WTC11 (cell line): ENCODE results near the gene INPP4A. TPM values are rescaled to one million over a fixed set of nuclear protein-coding genes. Genes with fewer than 3 reads are reported as not detected.

Experiments
- ATAC-seq: fragments of 200-7000 bp; cut with Tn5 transposase; 2 replicates; pipeline ENCODE4 v1.10.0; 2021; ENCODE audit warnings: mild to moderate bottlenecking, moderate library complexity
- CTCF ChIA-PET: fragments of 300-600 bp; sonication (Branson Sonifier 250); formaldehyde crosslinking; loops from one replicate; lab custom pipeline; 2021; ENCODE audit warnings: antibody characterized with exemption; lab: Charles Lee
- POLR2A ChIA-PET: fragments of 350-600 bp; sonication (Branson Sonifier 250); formaldehyde crosslinking; loops from one replicate; lab custom pipeline; 2021; ENCODE audit warnings: antibody characterized with exemption; lab: Charles Lee
- DNase-seq: peaks from one replicate; pipeline ENCODE4 v3.0.0; 2021; ENCODE audit warnings: low spot score
- H3K27ac Mint-ChIP-seq: 2 replicates; pipeline ENCODE4 v1.8.0; 2021; ENCODE audit warnings: mixed read lengths
- H3K27me3 Mint-ChIP-seq: 2 replicates; pipeline ENCODE4 v1.8.0; 2021; ENCODE audit warnings: low read depth, mild to moderate bottlenecking, moderate library complexity, mixed read lengths
- H3K36me3 Mint-ChIP-seq: 2 replicates; pipeline ENCODE4 v1.8.0; 2021; ENCODE audit warnings: mixed read lengths
- H3K4me1 Mint-ChIP-seq: 2 replicates; pipeline ENCODE4 v1.8.0; 2022; ENCODE audit warnings: mixed read lengths
- H3K4me3 Mint-ChIP-seq: 2 replicates; pipeline ENCODE4 v1.8.0; 2021; ENCODE audit warnings: mild to moderate bottlenecking, moderate library complexity, mixed read lengths
- H3K9me3 Mint-ChIP-seq: 2 replicates; pipeline ENCODE4 v1.8.0; 2021; ENCODE audit warnings: mixed read lengths
- ATF1 ChIP-seq: sonication (generic); formaldehyde crosslinking; IDR thresholded peaks from 2 replicates; pipeline ENCODE4 v1.8.1; 2023; ENCODE audit warnings: mild to moderate bottlenecking, moderate library complexity, missing genetic modification reagents
- CREM ChIP-seq: sonication (generic); formaldehyde crosslinking; IDR thresholded peaks from 2 replicates; pipeline ENCODE4 v1.8.1; 2022; ENCODE audit warnings: mild to moderate bottlenecking, missing genetic modification reagents, moderate library complexity
- GRHL2 ChIP-seq: fragments of 250-450 bp; sonication (Bioruptor Pico); IDR thresholded peaks from 2 replicates; pipeline ENCODE4 v1.8.0; 2022; ENCODE audit warnings: mild to moderate bottlenecking, moderate library complexity; ENCODE audit not compliant: insufficient replicate concordance, severe bottlenecking
- HMGA2 ChIP-seq: fragments of 250-450 bp; sonication (Bioruptor Pico); IDR thresholded peaks from 2 replicates; pipeline ENCODE4 v1.4.0; 2021; ENCODE audit warnings: mild to moderate bottlenecking, moderate library complexity
- MXD4 ChIP-seq: fragments of 250-450 bp; sonication (Bioruptor Pico); IDR thresholded peaks from 2 replicates; pipeline ENCODE4 v1.8.0; 2021; ENCODE audit warnings: mild to moderate bottlenecking, moderate library complexity, borderline replicate concordance
- NFATC4 ChIP-seq: fragments of 250-450 bp; sonication (Bioruptor Pico); IDR thresholded peaks from 2 replicates; pipeline ENCODE4 v1.9.0; 2021; ENCODE audit warnings: mild to moderate bottlenecking
- NR1H2 ChIP-seq: sonication (generic); formaldehyde crosslinking; IDR thresholded peaks from 2 replicates; pipeline ENCODE4 v1.9.0; 2021; ENCODE audit warnings: mild to moderate bottlenecking, moderate library complexity, missing genetic modification reagents
- TCF7 ChIP-seq: sonication (generic); formaldehyde crosslinking; IDR thresholded peaks from 2 replicates; pipeline ENCODE4 v1.8.0; 2022; ENCODE audit warnings: mild to moderate bottlenecking, low read depth, missing genetic modification reagents, moderate library complexity
- TP53 ChIP-seq: sonication (generic); formaldehyde crosslinking; IDR thresholded peaks from 2 replicates; pipeline ENCODE4 v1.8.1; 2023; ENCODE audit warnings: mild to moderate bottlenecking, missing genetic modification reagents
- ZNF232 ChIP-seq: sonication (generic); formaldehyde crosslinking; IDR thresholded peaks from 2 replicates; pipeline ENCODE4 v1.8.0; 2022; ENCODE audit warnings: mild to moderate bottlenecking, missing genetic modification reagents
- ZNF317 ChIP-seq: sonication (generic); formaldehyde crosslinking; IDR thresholded peaks from 2 replicates; pipeline ENCODE4 v1.8.1; 2023; ENCODE audit warnings: low read depth, mild to moderate bottlenecking, moderate library complexity, missing genetic modification reagents, borderline replicate concordance
- total RNA-seq: library from RNA; stranded (reverse); gene quantifications from 3 replicates; pipeline ENCODE4 v1.2.3, GENCODE V29; 2021
- TF ChIP-seq, protein P1 (sequence below): sonication (generic); formaldehyde crosslinking; IDR thresholded peaks from 2 replicates; pipeline ENCODE4 v1.8.1; 2023; ENCODE audit warnings: mild to moderate bottlenecking, moderate library complexity, missing genetic modification reagents
- TF ChIP-seq, protein P2 (sequence below): sonication (generic); formaldehyde crosslinking; IDR thresholded peaks from 2 replicates; pipeline ENCODE4 v1.8.1; 2023; ENCODE audit warnings: mild to moderate bottlenecking, missing genetic modification reagents, moderate library complexity
- TF ChIP-seq, protein P3 (sequence below): sonication (generic); formaldehyde crosslinking; IDR thresholded peaks from 2 replicates; pipeline ENCODE4 v1.8.1; 2023; ENCODE audit warnings: mild to moderate bottlenecking, missing genetic modification reagents
- TF ChIP-seq, protein P4 (sequence below): sonication (generic); formaldehyde crosslinking; IDR thresholded peaks from 2 replicates; pipeline ENCODE4 v1.8.1; 2022; ENCODE audit warnings: low read depth, missing genetic modification reagents, borderline replicate concordance
- TF ChIP-seq, protein P5 (sequence below): fragments of 250-450 bp; sonication (Bioruptor Pico); IDR thresholded peaks from 2 replicates; pipeline ENCODE4 v2.1.2; 2022; ENCODE audit warnings: mild to moderate bottlenecking, moderate library complexity
- TF ChIP-seq, protein P6 (sequence below): sonication (generic); formaldehyde crosslinking; IDR thresholded peaks from 2 replicates; pipeline ENCODE4 v1.8.0; 2022; ENCODE audit warnings: mild to moderate bottlenecking, missing genetic modification reagents
- TF ChIP-seq, protein P7 (sequence below): sonication (generic); formaldehyde crosslinking; IDR thresholded peaks from 2 replicates; pipeline ENCODE4 v1.8.0; 2022; ENCODE audit warnings: mild to moderate bottlenecking, missing genetic modification reagents

INPP4A gene
- total RNA-seq, 1 experiment from 2014 or later: 38.3 TPM

DNA sequence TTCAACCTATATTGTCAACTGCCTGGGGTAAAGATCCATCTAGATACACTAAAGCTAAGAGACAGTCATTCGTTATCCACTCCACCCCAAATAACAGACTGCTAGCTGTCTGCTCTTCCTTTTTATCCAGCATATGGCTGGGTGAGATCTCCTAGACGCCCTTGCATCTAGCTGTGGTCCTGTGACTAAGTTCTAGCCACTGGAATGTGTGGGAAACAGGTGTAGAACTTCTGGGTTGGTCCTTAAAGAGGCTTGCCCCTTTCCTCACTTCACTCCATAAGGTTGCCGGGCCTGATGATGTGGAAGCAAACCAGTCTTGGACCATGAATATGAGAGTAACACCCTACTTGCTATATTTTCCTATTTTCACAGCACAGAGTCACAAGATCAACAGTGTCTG is 160.4 kb downstream of the INPP4A start:
- Mint-ChIP-seq H3K4me1 (peaks cover 20% of the 10 kb centered on the region), H3K4me3 (no peak overlapping the region), H3K27me3 (no peaks in the 10 kb centered on the region), H3K27ac (no peak overlapping the region), H3K36me3 (peaks cover 16% of the 10 kb centered on the region), H3K9me3 (no peaks in the 10 kb centered on the region)
- no peak for DNase-seq
- no peak for ATAC-seq
- TF ChIP-seq ATF1 (CRISPR knock-in tag) (no peak), TP53 (no peak), NFATC4 (CRISPR knock-in tag) (no peak), GRHL2 (CRISPR knock-in tag) (no peak), ZNF232 (CRISPR knock-in tag) (no peak), HMGA2 (CRISPR knock-in tag) (no peak), NR1H2 (CRISPR knock-in tag) (no peak), TCF7 (CRISPR knock-in tag) (no peak), CREM (CRISPR knock-in tag) (no peak), ZNF317 (CRISPR knock-in tag) (no peak), MXD4 (CRISPR knock-in tag) (no peak)
- TF ChIP-seq, protein P1, sequence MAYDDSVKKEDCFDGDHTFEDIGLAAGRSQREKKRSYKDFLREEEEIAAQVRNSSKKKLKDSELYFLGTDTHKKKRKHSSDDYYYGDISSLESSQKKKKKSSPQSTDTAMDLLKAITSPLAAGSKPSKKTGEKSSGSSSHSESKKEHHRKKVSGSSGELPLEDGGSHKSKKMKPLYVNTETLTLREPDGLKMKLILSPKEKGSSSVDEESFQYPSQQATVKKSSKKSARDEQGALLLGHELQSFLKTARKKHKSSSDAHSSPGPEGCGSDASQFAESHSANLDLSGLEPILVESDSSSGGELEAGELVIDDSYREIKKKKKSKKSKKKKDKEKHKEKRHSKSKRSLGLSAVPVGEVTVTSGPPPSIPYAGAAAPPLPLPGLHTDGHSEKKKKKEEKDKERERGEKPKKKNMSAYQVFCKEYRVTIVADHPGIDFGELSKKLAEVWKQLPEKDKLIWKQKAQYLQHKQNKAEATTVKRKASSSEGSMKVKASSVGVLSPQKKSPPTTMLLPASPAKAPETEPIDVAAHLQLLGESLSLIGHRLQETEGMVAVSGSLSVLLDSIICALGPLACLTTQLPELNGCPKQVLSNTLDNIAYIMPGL (CRISPR knock-in tag): no peak
- TF ChIP-seq, protein P2, sequence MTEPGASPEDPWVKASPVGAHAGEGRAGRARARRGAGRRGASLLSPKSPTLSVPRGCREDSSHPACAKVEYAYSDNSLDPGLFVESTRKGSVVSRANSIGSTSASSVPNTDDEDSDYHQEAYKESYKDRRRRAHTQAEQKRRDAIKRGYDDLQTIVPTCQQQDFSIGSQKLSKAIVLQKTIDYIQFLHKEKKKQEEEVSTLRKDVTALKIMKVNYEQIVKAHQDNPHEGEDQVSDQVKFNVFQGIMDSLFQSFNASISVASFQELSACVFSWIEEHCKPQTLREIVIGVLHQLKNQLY (CRISPR knock-in tag): no peak
- TF ChIP-seq, protein P3, sequence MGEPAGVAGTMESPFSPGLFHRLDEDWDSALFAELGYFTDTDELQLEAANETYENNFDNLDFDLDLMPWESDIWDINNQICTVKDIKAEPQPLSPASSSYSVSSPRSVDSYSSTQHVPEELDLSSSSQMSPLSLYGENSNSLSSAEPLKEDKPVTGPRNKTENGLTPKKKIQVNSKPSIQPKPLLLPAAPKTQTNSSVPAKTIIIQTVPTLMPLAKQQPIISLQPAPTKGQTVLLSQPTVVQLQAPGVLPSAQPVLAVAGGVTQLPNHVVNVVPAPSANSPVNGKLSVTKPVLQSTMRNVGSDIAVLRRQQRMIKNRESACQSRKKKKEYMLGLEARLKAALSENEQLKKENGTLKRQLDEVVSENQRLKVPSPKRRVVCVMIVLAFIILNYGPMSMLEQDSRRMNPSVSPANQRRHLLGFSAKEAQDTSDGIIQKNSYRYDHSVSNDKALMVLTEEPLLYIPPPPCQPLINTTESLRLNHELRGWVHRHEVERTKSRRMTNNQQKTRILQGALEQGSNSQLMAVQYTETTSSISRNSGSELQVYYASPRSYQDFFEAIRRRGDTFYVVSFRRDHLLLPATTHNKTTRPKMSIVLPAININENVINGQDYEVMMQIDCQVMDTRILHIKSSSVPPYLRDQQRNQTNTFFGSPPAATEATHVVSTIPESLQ (CRISPR knock-in tag): no peak
- TF ChIP-seq, protein P4, sequence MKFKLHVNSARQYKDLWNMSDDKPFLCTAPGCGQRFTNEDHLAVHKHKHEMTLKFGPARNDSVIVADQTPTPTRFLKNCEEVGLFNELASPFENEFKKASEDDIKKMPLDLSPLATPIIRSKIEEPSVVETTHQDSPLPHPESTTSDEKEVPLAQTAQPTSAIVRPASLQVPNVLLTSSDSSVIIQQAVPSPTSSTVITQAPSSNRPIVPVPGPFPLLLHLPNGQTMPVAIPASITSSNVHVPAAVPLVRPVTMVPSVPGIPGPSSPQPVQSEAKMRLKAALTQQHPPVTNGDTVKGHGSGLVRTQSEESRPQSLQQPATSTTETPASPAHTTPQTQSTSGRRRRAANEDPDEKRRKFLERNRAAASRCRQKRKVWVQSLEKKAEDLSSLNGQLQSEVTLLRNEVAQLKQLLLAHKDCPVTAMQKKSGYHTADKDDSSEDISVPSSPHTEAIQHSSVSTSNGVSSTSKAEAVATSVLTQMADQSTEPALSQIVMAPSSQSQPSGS (CRISPR knock-in tag): no peak
- TF ChIP-seq, protein P5, sequence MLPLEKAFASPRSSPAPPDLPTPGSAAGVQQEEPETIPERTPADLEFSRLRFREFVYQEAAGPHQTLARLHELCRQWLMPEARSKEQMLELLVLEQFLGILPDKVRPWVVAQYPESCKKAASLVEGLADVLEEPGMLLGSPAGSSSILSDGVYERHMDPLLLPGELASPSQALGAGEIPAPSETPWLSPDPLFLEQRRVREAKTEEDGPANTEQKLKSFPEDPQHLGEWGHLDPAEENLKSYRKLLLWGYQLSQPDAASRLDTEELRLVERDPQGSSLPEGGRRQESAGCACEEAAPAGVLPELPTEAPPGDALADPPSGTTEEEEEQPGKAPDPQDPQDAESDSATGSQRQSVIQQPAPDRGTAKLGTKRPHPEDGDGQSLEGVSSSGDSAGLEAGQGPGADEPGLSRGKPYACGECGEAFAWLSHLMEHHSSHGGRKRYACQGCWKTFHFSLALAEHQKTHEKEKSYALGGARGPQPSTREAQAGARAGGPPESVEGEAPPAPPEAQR (CRISPR knock-in tag): no peak
- TF ChIP-seq, protein P6, sequence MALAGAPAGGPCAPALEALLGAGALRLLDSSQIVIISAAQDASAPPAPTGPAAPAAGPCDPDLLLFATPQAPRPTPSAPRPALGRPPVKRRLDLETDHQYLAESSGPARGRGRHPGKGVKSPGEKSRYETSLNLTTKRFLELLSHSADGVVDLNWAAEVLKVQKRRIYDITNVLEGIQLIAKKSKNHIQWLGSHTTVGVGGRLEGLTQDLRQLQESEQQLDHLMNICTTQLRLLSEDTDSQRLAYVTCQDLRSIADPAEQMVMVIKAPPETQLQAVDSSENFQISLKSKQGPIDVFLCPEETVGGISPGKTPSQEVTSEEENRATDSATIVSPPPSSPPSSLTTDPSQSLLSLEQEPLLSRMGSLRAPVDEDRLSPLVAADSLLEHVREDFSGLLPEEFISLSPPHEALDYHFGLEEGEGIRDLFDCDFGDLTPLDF (CRISPR knock-in tag): no peak
- TF ChIP-seq, protein P7, sequence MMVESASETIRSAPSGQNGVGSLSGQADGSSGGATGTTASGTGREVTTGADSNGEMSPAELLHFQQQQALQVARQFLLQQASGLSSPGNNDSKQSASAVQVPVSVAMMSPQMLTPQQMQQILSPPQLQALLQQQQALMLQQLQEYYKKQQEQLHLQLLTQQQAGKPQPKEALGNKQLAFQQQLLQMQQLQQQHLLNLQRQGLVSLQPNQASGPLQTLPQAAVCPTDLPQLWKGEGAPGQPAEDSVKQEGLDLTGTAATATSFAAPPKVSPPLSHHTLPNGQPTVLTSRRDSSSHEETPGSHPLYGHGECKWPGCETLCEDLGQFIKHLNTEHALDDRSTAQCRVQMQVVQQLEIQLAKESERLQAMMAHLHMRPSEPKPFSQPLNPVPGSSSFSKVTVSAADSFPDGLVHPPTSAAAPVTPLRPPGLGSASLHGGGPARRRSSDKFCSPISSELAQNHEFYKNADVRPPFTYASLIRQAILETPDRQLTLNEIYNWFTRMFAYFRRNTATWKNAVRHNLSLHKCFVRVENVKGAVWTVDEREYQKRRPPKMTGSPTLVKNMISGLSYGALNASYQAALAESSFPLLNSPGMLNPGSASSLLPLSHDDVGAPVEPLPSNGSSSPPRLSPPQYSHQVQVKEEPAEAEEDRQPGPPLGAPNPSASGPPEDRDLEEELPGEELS: no peak
- POLR2A ChIA-PET: no interaction called here
- CTCF ChIA-PET: interaction anchor here (1.6 kb wide), 1 partner anchor 36 kb away, joined by 4 read pairs; no protein-coding TSS in a partner anchor
